ENCODE measurements around the gene LRRC36.

The LRRC36 gene

GRCh38 chr16:67430504-67430976 lies 103.9 kb downstream of the LRRC36 start:
- H3K4me3 ChIP-seq (ENCODE audit: low read depth, low read length): no peak overlapping the region; the same call in 1 of the 2 replicates
- DNase-seq (ENCODE audit: low read depth): peak; percentile 10
- no peak for TF ChIP-seq CTCF (IDR thresholded peaks at IDR 0.05; ENCODE audit: insufficient read depth, low read depth, low read length, missing control alignments)

- no peak for DNase-seq (ENCODE audit: low read depth)
- TF ChIP-seq CTCF (IDR thresholded peaks at IDR 0.05; ENCODE audit: insufficient read depth, low read depth, low read length, missing control alignments): no peak
- H3K4me3 ChIP-seq (ENCODE audit: low read depth, low read length): no peak within 1 kb of the TSS; the same call in 1 of the 2 replicates
These were observed 104.6 kb downstream of the LRRC36 start, which contains the start of gene HSD11B2 for GRCh38 chr16:67430977-67431774. TSS of gene HSD11B2 (plus strand) at chr16:67431121. CDS start at chr16:67431249, 128 bp downstream.

GRCh38 chr16:67431775-67432505 lies 105.3 kb downstream of the LRRC36 start:
- no peak overlapping the region for H3K4me3 ChIP-seq (ENCODE audit: low read depth, low read length)
- no peak for TF ChIP-seq CTCF (IDR thresholded peaks at IDR 0.05; ENCODE audit: insufficient read depth, low read depth, low read length, missing control alignments)
- DNase-seq (ENCODE audit: low read depth): no peak

- no peak for DNase-seq (ENCODE audit: low read depth)
- TF ChIP-seq CTCF (IDR thresholded peaks at IDR 0.05; ENCODE audit: insufficient read depth, low read depth, low read length, missing control alignments): no peak
- H3K4me3 ChIP-seq (ENCODE audit: low read depth, low read length): no peak overlapping the region
These were observed 105.9 kb downstream of the LRRC36 start for GRCh38 chr16:67432506-67432890.

- no peak overlapping the region for H3K4me3 ChIP-seq (ENCODE audit: low read depth, low read length)
- no peak for TF ChIP-seq CTCF (IDR thresholded peaks at IDR 0.05; ENCODE audit: insufficient read depth, low read depth, low read length, missing control alignments)
- no peak for DNase-seq (ENCODE audit: low read depth)
These were observed 106.6 kb downstream of the LRRC36 start for GRCh38 chr16:67433131-67433719.
